Keratinocyte (primary cell): ENCODE results near the gene SRD5A1.

Experiments used
- EZH2 ChIP-seq: IDR thresholded peaks from one replicate; pipeline ENCODE4 v1.6.1; 2012; ENCODE audit warnings: inconsistent platforms, mild to moderate bottlenecking, low read length, moderate library complexity
- TF ChIP-seq, protein P1 (sequence below), 3 experiments: IDR thresholded peaks in 1 of 3; conservative IDR thresholded peaks in 1 of 3; optimal IDR thresholded peaks in 1 of 3; 2 replicates in 2 of 3; 3 replicates in 1 of 3; pipeline versions ENCODE3 to v1.5.1; 2011; ENCODE audit warnings: low read length in 3 of 3, mild to moderate bottlenecking in 3 of 3, moderate library complexity in 2 of 3, control low read depth in 1 of 3, inconsistent platforms in 1 of 3; ENCODE audit not compliant: insufficient read depth in 2 of 3; ENCODE audit errors: extremely low read depth in 1 of 3

- TF ChIP-seq, protein P1, sequence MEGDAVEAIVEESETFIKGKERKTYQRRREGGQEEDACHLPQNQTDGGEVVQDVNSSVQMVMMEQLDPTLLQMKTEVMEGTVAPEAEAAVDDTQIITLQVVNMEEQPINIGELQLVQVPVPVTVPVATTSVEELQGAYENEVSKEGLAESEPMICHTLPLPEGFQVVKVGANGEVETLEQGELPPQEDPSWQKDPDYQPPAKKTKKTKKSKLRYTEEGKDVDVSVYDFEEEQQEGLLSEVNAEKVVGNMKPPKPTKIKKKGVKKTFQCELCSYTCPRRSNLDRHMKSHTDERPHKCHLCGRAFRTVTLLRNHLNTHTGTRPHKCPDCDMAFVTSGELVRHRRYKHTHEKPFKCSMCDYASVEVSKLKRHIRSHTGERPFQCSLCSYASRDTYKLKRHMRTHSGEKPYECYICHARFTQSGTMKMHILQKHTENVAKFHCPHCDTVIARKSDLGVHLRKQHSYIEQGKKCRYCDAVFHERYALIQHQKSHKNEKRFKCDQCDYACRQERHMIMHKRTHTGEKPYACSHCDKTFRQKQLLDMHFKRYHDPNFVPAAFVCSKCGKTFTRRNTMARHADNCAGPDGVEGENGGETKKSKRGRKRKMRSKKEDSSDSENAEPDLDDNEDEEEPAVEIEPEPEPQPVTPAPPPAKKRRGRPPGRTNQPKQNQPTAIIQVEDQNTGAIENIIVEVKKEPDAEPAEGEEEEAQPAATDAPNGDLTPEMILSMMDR (optimal IDR thresholded peaks at IDR 0.05 in 1 of 3, IDR thresholded peaks at IDR 0.05 in 1 of 3, conservative IDR thresholded peaks at IDR 0.05 in 1 of 3; ENCODE audit: extremely low read depth in 1 of 3, insufficient read depth in 2 of 3, low read length in 3 of 3), result no peak
- TF ChIP-seq EZH2, result no peak
These were observed 26.2 kb upstream of the SRD5A1 start for GRCh38 chr5:6606884-6607558.
